RKO (cell line): ENCODE measurements around the gene RAB3GAP2.
"Not testable (repeated sequence)": the region's sequence is repeated elsewhere in the genome, so short reads cannot be mapped to it uniquely, and the experiment has no call there.

Source experiments
- DNase-seq: peaks from one replicate; pipeline ENCODE4 v3.0.0-alpha.2; 2016; ENCODE audit warnings: low spot score

The RAB3GAP2 gene

GRCh38 chr1:220198186-220199005 is 73.9 kb downstream of the RAB3GAP2 start:
- no peak for DNase-seq

GRCh38 chr1:220195701-220196100 is 76.6 kb downstream of the RAB3GAP2 start:
- no peak for DNase-seq

GRCh38 chr1:220189750-220190347 is 82.4 kb downstream of the RAB3GAP2 start:
- peak; percentile 60 for DNase-seq

GRCh38 chr1:220188538-220188937 is 83.7 kb downstream of the RAB3GAP2 start:
- no peak for DNase-seq

GRCh38 chr1:220186752-220187151 is 85.5 kb downstream of the RAB3GAP2 start:
- no peak for DNase-seq

GRCh38 chr1:220184506-220184905 is 87.7 kb downstream of the RAB3GAP2 start:
- no peak for DNase-seq

GRCh38 chr1:220182656-220183055 is 89.6 kb downstream of the RAB3GAP2 start:
- no peak for DNase-seq

- DNase-seq = no peak
These were observed 90.1 kb downstream of the RAB3GAP2 start for GRCh38 chr1:220182111-220182510.

GRCh38 chr1:220176540-220176939 is 95.7 kb downstream of the RAB3GAP2 start:
- DNase-seq = no peak

GRCh38 chr1:220170836-220171526 is 101.3 kb downstream of the RAB3GAP2 start:
- no peak for DNase-seq

- not testable (repeated sequence) for DNase-seq
These were observed 102.4 kb downstream of the RAB3GAP2 start for GRCh38 chr1:220169887-220170286.

- DNase-seq = no peak
These were observed 105.4 kb downstream of the RAB3GAP2 start for GRCh38 chr1:220166853-220167252.

- no peak for DNase-seq
These were observed 107.7 kb downstream of the RAB3GAP2 start for GRCh38 chr1:220164517-220164916.

- no peak for DNase-seq
These were observed 108.1 kb downstream of the RAB3GAP2 start for GRCh38 chr1:220164116-220164515.

- no peak for DNase-seq
These were observed 112.2 kb downstream of the RAB3GAP2 start for GRCh38 chr1:220160027-220160426.

GRCh38 chr1:220159041-220159440 is 113.2 kb downstream of the RAB3GAP2 start:
- DNase-seq = no peak

- DNase-seq = not testable (repeated sequence)
These were observed 113.7 kb downstream of the RAB3GAP2 start for GRCh38 chr1:220158530-220158929.

- no peak for DNase-seq
These were observed 114.5 kb downstream of the RAB3GAP2 start for GRCh38 chr1:220157738-220158137.

- DNase-seq = no peak
These were observed 115.6 kb downstream of the RAB3GAP2 start for GRCh38 chr1:220156620-220157146.

GRCh38 chr1:220153147-220153546 is 119.1 kb downstream of the RAB3GAP2 start:
- DNase-seq = no peak

GRCh38 chr1:220151454-220151853 is 120.8 kb downstream of the RAB3GAP2 start:
- DNase-seq = no peak

GRCh38 chr1:220149742-220150141 is 122.5 kb downstream of the RAB3GAP2 start:
- no peak for DNase-seq

GRCh38 chr1:220144051-220144450 is 128.2 kb downstream of the RAB3GAP2 start:
- no peak for DNase-seq
